HCT116 (cell line): Measurements from ENCODE around the gene HOXB1. TPM values are rescaled to one million over a fixed set of nuclear protein-coding genes. Genes with fewer than 3 reads are reported as not detected.

Experiments
- ATAC-seq: fragments of 200-7000 bp; cut with Tn5 transposase; 2 replicates; pipeline ENCODE4 v1.9.1; 2020; ENCODE audit warnings: mild to moderate bottlenecking, moderate library complexity
- BruUV-seq: library from RNA; stranded (reverse); fragments of 400-500 nt; replicated peaks from 2 replicates; lab custom pipeline; 2021; lab: Mats Ljungman, UMichigan
- CTCF ChIA-PET: fragments of 300-600 bp; sonication (Branson Sonifier 250); formaldehyde crosslinking; loops from one replicate; lab custom pipeline; 2021; ENCODE audit warnings: antibody characterized with exemption; lab: Charles Lee
- POLR2A ChIA-PET: fragments of 300-600, 350-600 bp; sonication (Branson Sonifier 250); formaldehyde crosslinking; loops from one replicate; lab custom pipeline; 2021; ENCODE audit warnings: antibody characterized with exemption; lab: Charles Lee
- RAD21 ChIA-PET, 2 experiments: fragments of 300-600 bp; sonication (Branson Sonifier 250); formaldehyde crosslinking; loops; one replicate each; lab custom pipeline; 2023; ENCODE audit warnings: low total read pairs in 2 of 2; ENCODE audit not compliant: uncharacterized antibody in 2 of 2, unreplicated experiment in 2 of 2, low non-redundant PET in 1 of 2; lab: Charles Lee
- DNase-seq: peaks from one replicate; pipeline ENCODE4 v3.0.0-alpha.2; 2010; ENCODE audit warnings: low read depth, low spot score
- H2AFZ ChIP-seq: fragments of 200-600 bp; shearing (Covaris generic), sonication (generic); 2 replicates; pipeline ENCODE4 v1.6.1; 2017; ENCODE audit warnings: low read depth, mixed run types, mixed read lengths, antibody characterized with exemption, low read length; ENCODE audit not compliant: poor library complexity, severe bottlenecking
- H3K27ac ChIP-seq: 2 replicates; pipeline ENCODE4 v1.5.1; 2012; ENCODE audit warnings: low read depth, low read length
- H3K27me3 ChIP-seq: fragments of 200-600 bp; sonication (generic); 2 replicates; pipeline ENCODE4 v1.6.1; 2016; ENCODE audit warnings: mixed run types, low read length, mixed read lengths; ENCODE audit not compliant: insufficient read depth
- H3K36me3 ChIP-seq, 2 experiments: fragments of 200-500 bp in 1 of 2; fragments of 200-600 bp in 1 of 2; sonication (Bioruptor generic) in 1 of 2; sonication (generic) in 1 of 2; 2 replicates each; pipeline versions ENCODE4 v1.5.1 to v1.6.1; 2014 to 2016; ENCODE audit warnings: low read length in 2 of 2, inconsistent platforms in 1 of 2, mixed read lengths in 1 of 2, mixed run types in 1 of 2; ENCODE audit not compliant: insufficient read depth in 2 of 2, control insufficient read depth in 1 of 2
- H3K4me1 ChIP-seq, 2 experiments: fragments of 200-600 bp in 1 of 2; sonication (generic) in 1 of 2; 2 replicates each; pipeline versions ENCODE4 v1.5.1 to v1.6.1; 2012 to 2017; ENCODE audit warnings: low read length in 2 of 2, inconsistent platforms in 1 of 2, mild to moderate bottlenecking in 1 of 2, mixed read lengths in 1 of 2, mixed run types in 1 of 2, moderate library complexity in 1 of 2; ENCODE audit not compliant: insufficient read depth in 2 of 2, control insufficient read depth in 1 of 2
- H3K4me2 ChIP-seq: fragments of 200-600 bp; sonication (generic); 2 replicates; pipeline ENCODE4 v1.6.1; 2017; ENCODE audit warnings: mixed run types, low read length, mixed read lengths
- H3K4me3 ChIP-seq, 2 experiments: fragments of 200-600 bp in 1 of 2; sonication (generic) in 1 of 2; replicated peaks in 1 of 2; 2 replicates each; pipeline ENCODE4 v1.5.1; 2011 to 2016; ENCODE audit warnings: low read length in 2 of 2, control low read depth in 1 of 2, low read depth in 1 of 2, mild to moderate bottlenecking in 1 of 2, mixed read lengths in 1 of 2, mixed run types in 1 of 2
- H3K79me2 ChIP-seq: fragments of 200-600 bp; sonication (generic); 2 replicates; pipeline ENCODE4 v1.6.1; 2017; ENCODE audit warnings: mild to moderate bottlenecking, mixed run types, low read length, moderate library complexity, mixed read lengths; ENCODE audit not compliant: insufficient read depth
- H3K9ac ChIP-seq: fragments of 200-600 bp; sonication (generic); 2 replicates; pipeline ENCODE4 v1.6.1; 2016; ENCODE audit warnings: low read length, mixed read lengths
- H3K9me2 ChIP-seq: fragments of 200-600 bp; sonication (generic), shearing (Covaris generic); 2 replicates; pipeline ENCODE4 v1.6.1; 2017; ENCODE audit warnings: mixed run types, mild to moderate bottlenecking, moderate library complexity; ENCODE audit not compliant: insufficient read depth
- H3K9me3 ChIP-seq, 2 experiments: fragments of 200-500 bp in 1 of 2; fragments of 200-600 bp in 1 of 2; sonication (Bioruptor generic) in 1 of 2; sonication (generic) in 1 of 2; 2 replicates each; pipeline ENCODE4 v1.6.1; 2014 to 2017; ENCODE audit warnings: low read length in 2 of 2, mixed read lengths in 2 of 2, inconsistent platforms in 1 of 2, low read depth in 1 of 2, mild to moderate bottlenecking in 1 of 2, mixed run types in 1 of 2, moderate library complexity in 1 of 2; ENCODE audit not compliant: control insufficient read depth in 1 of 2, insufficient read depth in 1 of 2
- H4K20me1 ChIP-seq: fragments of 200-600 bp; sonication (generic), shearing (Covaris generic); 2 replicates; pipeline ENCODE4 v1.6.1; 2017; ENCODE audit warnings: mixed run types, mild to moderate bottlenecking, moderate library complexity; ENCODE audit not compliant: insufficient read depth
- ATF3 ChIP-seq: IDR thresholded peaks from 2 replicates; pipeline ENCODE4 v1.6.1; 2012
- CBX3 ChIP-seq: IDR thresholded peaks from 2 replicates; pipeline ENCODE4 v1.6.1; 2012; ENCODE audit warnings: low read depth
- CTCF ChIP-seq, 3 experiments: fragments of 200-600 bp in 1 of 3; sonication (generic) in 1 of 3; IDR thresholded peaks in 2 of 3; conservative IDR thresholded peaks in 1 of 3; 2 replicates each; pipeline ENCODE4 v1.5.1; 2012 to 2017; ENCODE audit warnings: low read depth in 2 of 3, low read length in 2 of 3, antibody characterized with exemption in 1 of 3, borderline replicate concordance in 1 of 3, control low read depth in 1 of 3, mild to moderate bottlenecking in 1 of 3, mixed read lengths in 1 of 3, mixed run types in 1 of 3, moderate library complexity in 1 of 3; ENCODE audit not compliant: insufficient read depth in 1 of 3
- EGR1 ChIP-seq: IDR thresholded peaks from 2 replicates; pipeline ENCODE4 v1.6.1; 2012; ENCODE audit warnings: low read depth
- EZH2phosphoT487 ChIP-seq: fragments of 200-600 bp; IDR thresholded peaks from 2 replicates; pipeline ENCODE4 v1.6.1; 2018; ENCODE audit warnings: antibody characterized with exemption, borderline replicate concordance
- FOSL1 ChIP-seq: IDR thresholded peaks from 2 replicates; pipeline ENCODE4 v1.6.1; 2012; ENCODE audit warnings: low read depth
- JUND ChIP-seq: IDR thresholded peaks from 2 replicates; pipeline ENCODE4 v1.6.1; 2012
- MAX ChIP-seq: IDR thresholded peaks from 2 replicates; pipeline ENCODE4 v1.6.1; 2012
- POLR2A ChIP-seq: IDR thresholded peaks from 2 replicates; pipeline ENCODE4 v1.7.0; 2011; ENCODE audit warnings: borderline replicate concordance; ENCODE audit not compliant: insufficient read depth, insufficient read length; ENCODE audit errors: extremely low read depth
- REST ChIP-seq: IDR thresholded peaks from 2 replicates; pipeline ENCODE4 v1.6.1; 2012; ENCODE audit warnings: low read depth
- SIN3A ChIP-seq: IDR thresholded peaks from 2 replicates; pipeline ENCODE4 v1.6.1; 2012; ENCODE audit warnings: low read depth
- SP1 ChIP-seq: IDR thresholded peaks from 2 replicates; pipeline ENCODE4 v1.6.1; 2012; ENCODE audit warnings: low read depth
- SRF ChIP-seq: IDR thresholded peaks from 2 replicates; pipeline ENCODE4 v1.6.1; 2012; ENCODE audit warnings: low read depth
- ZBTB33 ChIP-seq: IDR thresholded peaks from 2 replicates; pipeline ENCODE4 v1.6.1; 2011; ENCODE audit warnings: mild to moderate bottlenecking, low read length, moderate library complexity; ENCODE audit not compliant: insufficient replicate concordance; ENCODE audit errors: extremely low read depth
- ZNF274 ChIP-seq: fragments of 200-500 bp; sonication (Bioruptor generic); IDR thresholded peaks from 2 replicates; pipeline ENCODE4 v1.6.1; 2014; ENCODE audit warnings: mild to moderate bottlenecking, low read depth, low read length, inconsistent platforms
- intact Hi-C: fragments of 100-400 bp; cut with micrococcal nuclease; formaldehyde crosslinking; loops from 2 replicates; pipeline ENCODE4 v1.10.0; 2022
- total RNA-seq: library from RNA; stranded (reverse); gene quantifications from one replicate; pipeline ENCODE4 v1.2.1, GENCODE V29; 2021; ENCODE audit not compliant: unreplicated experiment

HOXB1 gene
- total RNA-seq, 1 experiment from 2014 or later, result not detected

GRCh38 chr17:48499248-48499647, 31.6 kb downstream of the HOXB1 start:
- Histone ChIP-seq H2AFZ (no peak overlapping the region), H3K4me1 (peaks cover 0 to 7% of the 10 kb centered on the region in 2 experiments; a peak in 1 of 4 replicates), H4K20me1 (no peaks in the 10 kb centered on the region), H3K36me3 (no peaks in the 10 kb centered on the region)
- POLR2A ChIA-PET, result no interaction called here
- BruUV-seq, result no TSS peak
- TF ChIP-seq SP1 (no peak), FOSL1 (no peak), CBX3 (no peak), EGR1 (no peak), POLR2A (no peak), SIN3A (no peak), ZBTB33 (no peak), EZH2phosphoT487 (no peak), ATF3 (no peak), REST (no peak), CTCF (IDR thresholded peaks at IDR 0.05 in 2 of 3, conservative IDR thresholded peaks at IDR 0.05 in 1 of 3; ENCODE audit: borderline replicate concordance in 1 of 3, insufficient read depth in 1 of 3, low read depth in 2 of 3, low read length in 2 of 3) (no peak), SRF (no peak), JUND (no peak), ZNF274 (no peak), MAX (no peak)
- TF ChIP-seq, all 23 proteins: peak for 0
- Histone ChIP-seq H3K9ac (no peak overlapping the region), H3K27me3 (no peaks in the 10 kb centered on the region), H3K4me3 (no peak overlapping the region), H3K79me2 (no peaks in the 10 kb centered on the region), H3K4me2 (no peak overlapping the region), H3K9me3 (no peaks in the 10 kb centered on the region), H3K27ac (no peak overlapping the region), H3K9me2 (no peaks in the 10 kb centered on the region)
- DNase-seq, result no peak
- intact Hi-C loops, result no loop called here
- ChIA-PET RAD21 (interaction anchor here in 1 of 2 experiments (0.5 to 0.6 kb wide), 2 partner anchors 10 to 18 kb away, joined by 3 read pairs; no protein-coding TSS in a partner anchor), CTCF (interaction anchor here (1.0 kb wide), 1 partner anchor 48 kb away, joined by 5 read pairs; no protein-coding TSS in a partner anchor)
- no peak for ATAC-seq
